Uterus (tissue), 4 donors: ENCODE results near the gene ARHGEF17. TPM values are rescaled to one million over a fixed set of nuclear protein-coding genes. Genes with fewer than 3 reads are reported as not detected.

Source experiments
- DNase-seq, 2 donors: peaks; one replicate each; pipeline ENCODE4 v3.0.0-alpha.2; 2019 to 2020
- H3K27ac ChIP-seq, 2 donors: fragments of 200-600 bp; sonication (generic); 1 replicate in 1 of 2; 2 replicates in 1 of 2; pipeline ENCODE4 v1.5.1; 2016 to 2018
- H3K27me3 ChIP-seq, 2 donors: fragments of 200-600 bp; sonication (generic); one replicate each; pipeline ENCODE4 v1.5.1; 2018 to 2019; ENCODE audit warnings: control low read depth in 1 of 2
- H3K36me3 ChIP-seq, 2 donors: fragments of 200-600 bp; sonication (generic); one replicate each; pipeline ENCODE4 v1.5.1; 2019; ENCODE audit warnings: control low read depth in 1 of 2
- H3K4me1 ChIP-seq, 2 donors: fragments of 200-600 bp; sonication (generic); one replicate each; pipeline ENCODE4 v1.5.1; 2018 to 2019; ENCODE audit warnings: control low read depth in 1 of 2
- H3K4me3 ChIP-seq, 2 donors: fragments of 200-600 bp; sonication (generic); 1 replicate in 1 of 2; 2 replicates in 1 of 2; pipeline ENCODE4 v1.5.1; 2018 to 2019; ENCODE audit warnings: mild to moderate bottlenecking in 1 of 2
- H3K9me3 ChIP-seq, 2 donors: fragments of 200-600 bp; sonication (generic); one replicate each; pipeline ENCODE4 v1.5.1; 2019; ENCODE audit warnings: control low read depth in 1 of 2
- CTCF ChIP-seq, 4 experiments: fragments of 200-600 bp in 2 of 4; fragments of 450-650 bp in 2 of 4; sonication (generic) in 2 of 4; IDR thresholded peaks; one replicate each; pipeline ENCODE4 v1.5.1; 2016 to 2019; ENCODE audit warnings: antibody characterized with exemption in 4 of 4, mild to moderate bottlenecking in 2 of 4, moderate library complexity in 1 of 4
- POLR2A ChIP-seq, 2 donors: fragments of 450-650 bp; IDR thresholded peaks; one replicate each; pipeline ENCODE4 v1.6.1; 2016; ENCODE audit warnings: antibody characterized with exemption in 2 of 2, mild to moderate bottlenecking in 1 of 2, moderate library complexity in 1 of 2
- intact Hi-C: fragments of 100-400 bp; cut with DNase I; formaldehyde crosslinking; loops from one replicate; pipeline ENCODE4 v1.15.1; 2023; ENCODE audit warnings: low total_unique reads
- total RNA-seq, 4 donors: library from RNA; depleted of rRNA in 3 of 4; stranded (reverse); fragments of >200 nt in 3 of 4; gene quantifications; one replicate each; pipeline versions ENCODE4 v1.1.0 to v1.2.4, GENCODE V29; 2014 to 2023
- donor health status: DM: yes; HTN: yes; CAD: no.

ARHGEF17 gene
- total RNA-seq, 4 donors from 2014 or later = 17.9 to 174 (median 58.6) TPM

GRCh38 chr11:73386016-73386415 is 77.9 kb downstream of the ARHGEF17 start:
- Histone ChIP-seq H3K9me3 (no peaks in the 10 kb centered on the region), H3K27me3 (no peaks in the 10 kb centered on the region), H3K4me1 (no peaks in the 10 kb centered on the region), H3K27ac (no peak overlapping the region), H3K36me3 (no peaks in the 10 kb centered on the region), H3K4me3 (no peak overlapping the region)
- TF ChIP-seq CTCF (IDR thresholded peaks at IDR 0.05) (no peak), POLR2A (IDR thresholded peaks at IDR 0.05) (no peak)
- no peak for DNase-seq
- intact Hi-C loops = no loop called here

- Histone ChIP-seq H3K4me3 (no peak overlapping the region), H3K9me3 (no peaks in the 10 kb centered on the region), H3K36me3 (no peaks in the 10 kb centered on the region), H3K27ac (no peak overlapping the region), H3K4me1 (no peaks in the 10 kb centered on the region), H3K27me3 (no peaks in the 10 kb centered on the region)
- TF ChIP-seq POLR2A (IDR thresholded peaks at IDR 0.05) (no peak), CTCF (IDR thresholded peaks at IDR 0.05) (no peak)
- DNase-seq = no peak
- intact Hi-C loops = no loop called here
Measured at GRCh38 chr11:73386546-73386945, 78.5 kb downstream of the ARHGEF17 start.

GRCh38 chr11:73387594-73388264 is 79.7 kb downstream of the ARHGEF17 start:
- no peaks in the 10 kb centered on the region for H3K36me3 ChIP-seq
- H3K9me3 ChIP-seq = no peaks in the 10 kb centered on the region
- TF ChIP-seq CTCF (IDR thresholded peaks at IDR 0.05) = no peak
- no peak for TF ChIP-seq POLR2A (IDR thresholded peaks at IDR 0.05)
- DNase-seq = no peak
- intact Hi-C loops = no loop called here
- H3K4me3 ChIP-seq = no peak overlapping the region
- no peaks in the 10 kb centered on the region for H3K27me3 ChIP-seq
- no peak overlapping the region for H3K27ac ChIP-seq
- no peaks in the 10 kb centered on the region for H3K4me1 ChIP-seq

- TF ChIP-seq CTCF (IDR thresholded peaks at IDR 0.05) (no peak), POLR2A (IDR thresholded peaks at IDR 0.05) (no peak)
- Histone ChIP-seq H3K27ac (no peak overlapping the region), H3K36me3 (no peaks in the 10 kb centered on the region), H3K4me1 (no peaks in the 10 kb centered on the region), H3K27me3 (no peaks in the 10 kb centered on the region), H3K4me3 (no peak overlapping the region), H3K9me3 (no peaks in the 10 kb centered on the region)
- no peak for DNase-seq
- intact Hi-C loops = no loop called here
Measured at GRCh38 chr11:73388265-73389133, 80.4 kb downstream of the ARHGEF17 start.

- no peak overlapping the region for H3K4me3 ChIP-seq
- no peaks in the 10 kb centered on the region for H3K27me3 ChIP-seq
- H3K4me1 ChIP-seq = no peaks in the 10 kb centered on the region
- intact Hi-C loops = no loop called here
- no peaks in the 10 kb centered on the region for H3K36me3 ChIP-seq
- TF ChIP-seq CTCF (IDR thresholded peaks at IDR 0.05) (no peak), POLR2A (IDR thresholded peaks at IDR 0.05) (no peak)
- H3K27ac ChIP-seq = no peak overlapping the region
- DNase-seq = no peak
- H3K9me3 ChIP-seq = no peaks in the 10 kb centered on the region
Measured at GRCh38 chr11:73389134-73389525, 81.1 kb downstream of the ARHGEF17 start.
